ENCODE data around the gene SMIM21.

- TF ChIP-seq CTCF (conservative IDR thresholded peaks at IDR 0.05 in 1 of 2, IDR thresholded peaks at IDR 0.05 in 1 of 2; ENCODE audit: extremely low read depth in 1 of 2, insufficient read depth in 1 of 2, low read depth in 1 of 2, low read length in 2 of 2) (no peak), EZH2 (IDR thresholded peaks at IDR 0.05; ENCODE audit: borderline replicate concordance, low read length) (no peak)
These were observed 36.0 kb downstream of the SMIM21 start for GRCh38 chr18:75391279-75392225.
